GM12892 (cell line): ENCODE data around the gene ARSB.

ENCODE experiments used
- POLR2A ChIP-seq: IDR thresholded peaks from 2 replicates; pipeline ENCODE4 v1.6.1; 2011; ENCODE audit warnings: low read depth, low read length, control low read depth
- POLR2AphosphoS5 ChIP-seq: IDR thresholded peaks from 2 replicates; pipeline ENCODE4 v1.6.1; 2011; ENCODE audit warnings: low read depth, low read length, control low read depth

GRCh38 chr5:78903353-78903752 is 81.8 kb downstream of the ARSB start:
- TF ChIP-seq POLR2AphosphoS5: no peak
- no peak for TF ChIP-seq POLR2A
